IMR-90 (cell line): ENCODE data around the gene TTLL11. TPM values are rescaled to one million over a fixed set of nuclear protein-coding genes. Genes with fewer than 3 reads are reported as not detected.

Experiments
- ATAC-seq: fragments of 200-7000 bp; cut with Tn5 transposase; 2 replicates; pipeline ENCODE4 v1.9.1; 2020; ENCODE audit warnings: low read depth, mild to moderate bottlenecking, moderate library complexity
- BruUV-seq: library from RNA; stranded (reverse); fragments of 400-500 nt; replicated peaks from 2 replicates; lab custom pipeline; 2021; lab: Mats Ljungman, UMichigan
- CTCF ChIA-PET: fragments of 300-600 bp; formaldehyde crosslinking; extraction: SDS; loops from one replicate; lab custom pipeline; 2021; ENCODE audit warnings: antibody characterized with exemption; lab: Yijun Ruan, JAX
- POLR2A ChIA-PET: fragments of 300-600 bp; sonication (Branson Sonifier 250); formaldehyde crosslinking; loops from one replicate; lab custom pipeline; 2022; ENCODE audit warnings: antibody characterized with exemption; ENCODE audit not compliant: unreplicated experiment; lab: Charles Lee
- DNase-seq: peaks from one replicate; pipeline ENCODE4 v3.0.0; 2013
- H2AFZ ChIP-seq: replicated peaks from 2 replicates; pipeline ENCODE3; 2013; ENCODE audit warnings: low read length, mild to moderate bottlenecking; ENCODE audit not compliant: poor library complexity
- H2AK5ac ChIP-seq: 2 replicates; pipeline ENCODE4 v1.6.1; 2013; ENCODE audit warnings: low read depth, low read length, inconsistent platforms
- H2AK9ac ChIP-seq: replicated peaks from 2 replicates; pipeline ENCODE3; 2013; ENCODE audit warnings: mild to moderate bottlenecking, low read depth, low read length, moderate library complexity; ENCODE audit not compliant: poor library complexity
- H2BK120ac ChIP-seq: 2 replicates; pipeline ENCODE4 v1.6.1; 2013; ENCODE audit warnings: low read depth, low read length, inconsistent platforms
- H2BK15ac ChIP-seq: 3 replicates; pipeline ENCODE4 v1.6.1; 2013; ENCODE audit warnings: low read depth, low read length, inconsistent platforms
- H2BK20ac ChIP-seq: 2 replicates; pipeline ENCODE4 v1.6.1; 2013; ENCODE audit warnings: low read depth, mild to moderate bottlenecking, inconsistent platforms, low read length, moderate library complexity
- H2BK5ac ChIP-seq: 2 replicates; pipeline ENCODE4 v1.6.1; 2013; ENCODE audit warnings: mild to moderate bottlenecking, low read depth, low read length, inconsistent platforms; ENCODE audit not compliant: poor library complexity, severe bottlenecking
- H3K14ac ChIP-seq: replicated peaks from 2 replicates; pipeline ENCODE4 v1.6.1; 2013; ENCODE audit warnings: low read depth, low read length, inconsistent platforms
- H3K18ac ChIP-seq: 2 replicates; pipeline ENCODE4 v1.6.1; 2013; ENCODE audit warnings: low read depth, low read length, control low read depth
- H3K23ac ChIP-seq: 2 replicates; pipeline ENCODE4 v1.6.1; 2013; ENCODE audit warnings: low read depth, low read length, inconsistent platforms
- H3K27ac ChIP-seq: 2 replicates; pipeline ENCODE4 v1.5.1; 2013; ENCODE audit warnings: mild to moderate bottlenecking, control low read depth, low read length; ENCODE audit not compliant: insufficient read depth
- H3K27me3 ChIP-seq: 2 replicates; pipeline ENCODE4 v1.6.1; 2013; ENCODE audit warnings: low read length; ENCODE audit not compliant: control insufficient read depth, insufficient read depth
- H3K36me3 ChIP-seq: 2 replicates; pipeline ENCODE4 v1.6.1; 2013; ENCODE audit warnings: low read length, mixed read lengths; ENCODE audit not compliant: control insufficient read depth, insufficient read depth
- H3K4ac ChIP-seq: 2 replicates; pipeline ENCODE4 v1.6.1; 2013; ENCODE audit warnings: low read depth, low read length, inconsistent platforms
- H3K4me1 ChIP-seq: 2 replicates; pipeline ENCODE4 v1.6.1; 2013; ENCODE audit warnings: low read length, mixed read lengths; ENCODE audit not compliant: control insufficient read depth, insufficient read depth
- H3K4me2 ChIP-seq: 2 replicates; pipeline ENCODE4 v1.6.1; 2013; ENCODE audit warnings: low read depth, mild to moderate bottlenecking, control low read depth, low read length, moderate library complexity
- H3K4me3 ChIP-seq: 2 replicates; pipeline ENCODE4 v1.5.1; 2013; ENCODE audit warnings: low read depth, mild to moderate bottlenecking, control low read depth, low read length, moderate library complexity; ENCODE audit not compliant: insufficient read depth
- H3K56ac ChIP-seq: 2 replicates; pipeline ENCODE4 v1.6.1; 2013; ENCODE audit warnings: low read length, inconsistent platforms; ENCODE audit not compliant: insufficient read depth; ENCODE audit errors: extremely low read depth
- H3K79me1 ChIP-seq, 2 experiments: 2 replicates each; pipeline ENCODE4 v1.6.1; 2013; ENCODE audit warnings: low read length in 2 of 2, inconsistent platforms in 1 of 2, low read depth in 1 of 2
- H3K9ac ChIP-seq: 2 replicates; pipeline ENCODE4 v1.6.1; 2013; ENCODE audit warnings: low read depth, low read length, control low read depth
- H3K9me1 ChIP-seq: 2 replicates; pipeline ENCODE4 v1.6.1; 2013; ENCODE audit warnings: low read length, inconsistent platforms; ENCODE audit not compliant: insufficient read depth
- H3K9me3 ChIP-seq: 2 replicates; pipeline ENCODE4 v1.6.1; 2013; ENCODE audit warnings: low read length; ENCODE audit not compliant: control insufficient read depth, insufficient read depth
- H4K20me1 ChIP-seq: 2 replicates; pipeline ENCODE4 v1.6.1; 2013; ENCODE audit warnings: low read length, inconsistent platforms; ENCODE audit not compliant: insufficient read depth
- H4K5ac ChIP-seq: 2 replicates; pipeline ENCODE4 v1.6.1; 2013; ENCODE audit warnings: mild to moderate bottlenecking, low read depth, low read length, control low read depth
- H4K8ac ChIP-seq, 2 experiments: 2 replicates each; pipeline ENCODE4 v1.6.1; 2013; ENCODE audit warnings: low read depth in 2 of 2, low read length in 2 of 2, control low read depth in 1 of 2, inconsistent platforms in 1 of 2
- H4K91ac ChIP-seq: 2 replicates; pipeline ENCODE4 v1.6.1; 2013; ENCODE audit warnings: low read depth, low read length, inconsistent platforms; ENCODE audit not compliant: insufficient read depth
- BHLHE40 ChIP-seq: fragments of 150-350 bp; IDR thresholded peaks from 2 replicates; pipeline ENCODE4 v1.6.1; 2016; ENCODE audit warnings: mild to moderate bottlenecking, low read depth, low read length
- CEBPB ChIP-seq: IDR thresholded peaks from 2 replicates; pipeline ENCODE4 v1.6.1; 2012; ENCODE audit warnings: low read depth, low read length, improper control_type of control experiment
- CHD1 ChIP-seq: IDR thresholded peaks from 2 replicates; pipeline ENCODE4 v1.6.1; 2012; ENCODE audit warnings: low read depth, low read length, improper control_type of control experiment
- FOS ChIP-seq: fragments of 150-350 bp; IDR thresholded peaks from 2 replicates; pipeline ENCODE4 v1.6.1; 2016; ENCODE audit warnings: low read depth, low read length
- MAFK ChIP-seq: IDR thresholded peaks from 2 replicates; pipeline ENCODE4 v1.6.1; 2012; ENCODE audit warnings: low read depth, low read length, improper control_type of control experiment
- MAZ ChIP-seq: IDR thresholded peaks from 2 replicates; pipeline ENCODE4 v1.6.1; 2012; ENCODE audit warnings: low read depth, mild to moderate bottlenecking, low read length, improper control_type of control experiment, moderate library complexity, borderline replicate concordance
- MXI1 ChIP-seq: IDR thresholded peaks from 2 replicates; pipeline ENCODE4 v1.6.1; 2012; ENCODE audit warnings: low read depth, mild to moderate bottlenecking, low read length, moderate library complexity, borderline replicate concordance
- NFE2L2 ChIP-seq: fragments of 150-350 bp; IDR thresholded peaks from 2 replicates; pipeline ENCODE4 v1.6.1; 2016; ENCODE audit warnings: low read depth, mild to moderate bottlenecking, low read length
- POLR2A ChIP-seq: IDR thresholded peaks from 2 replicates; pipeline ENCODE4 v1.6.1; 2012; ENCODE audit warnings: mild to moderate bottlenecking, low read depth, low read length
- RAD21 ChIP-seq: IDR thresholded peaks from 2 replicates; pipeline ENCODE4 v1.6.1; 2012; ENCODE audit warnings: low read length, improper control_type of control experiment
- RCOR1 ChIP-seq: IDR thresholded peaks from 2 replicates; pipeline ENCODE4 v1.6.1; 2012; ENCODE audit warnings: mild to moderate bottlenecking, low read length, improper control_type of control experiment; ENCODE audit not compliant: insufficient replicate concordance
- RFX5 ChIP-seq: IDR thresholded peaks from 2 replicates; pipeline ENCODE4 v1.8.0; 2012; ENCODE audit warnings: low read depth, mild to moderate bottlenecking, low read length, moderate library complexity
- SMC3 ChIP-seq: fragments of 150-350 bp; IDR thresholded peaks from 2 replicates; pipeline ENCODE4 v1.6.1; 2016; ENCODE audit warnings: low read depth, mild to moderate bottlenecking, antibody characterized with exemption, low read length, moderate library complexity
- WGBS, 2 experiments: methylation state at CpG; one replicate each; pipeline versions ENCODE4 v1.1.5 to v1.1.7; 2013; ENCODE audit warnings: missing lambda C conversion rate in 2 of 2; ENCODE audit not compliant: insufficient read length in 1 of 2; ENCODE audit errors: extremely low coverage in 2 of 2; 5-methylcytosine and 5-hydroxymethylcytosine counted together
- dilution Hi-C: fragments of 300-500 bp; cut with HindIII; formaldehyde crosslinking; loops from one replicate; pipeline ENCODE4 v1.14.3; 2018; ENCODE audit warnings: low sequenced_read_pairs; ENCODE audit not compliant: unreplicated experiment
- in situ Hi-C: fragments of 300-500 bp; cut with MboI; formaldehyde crosslinking; loops from 3 replicates; pipeline ENCODE4 v1.14.3; 2019; ENCODE audit warnings: low sequenced_read_pairs, inconsistent platforms, mixed read lengths
- intact Hi-C: fragments of 100-400 bp; cut with micrococcal nuclease; formaldehyde crosslinking; loops from 2 replicates; pipeline ENCODE4 v1.10.0; 2022
- polyA plus RNA-seq, 3 experiments: library from polyadenylated mRNA; depleted of rRNA; stranded (reverse); fragments of >200 nt; gene quantifications; 2 replicates each; pipeline ENCODE4 v1.2.3, GENCODE V29; 2012; ENCODE audit warnings: low replicate concordance in 1 of 3
- total RNA-seq: library from RNA; depleted of rRNA; stranded (reverse); fragments of >200 nt; gene quantifications from 2 replicates; pipeline ENCODE4 v1.2.3, GENCODE V29; 2012
- TF ChIP-seq, protein P1 (sequence below): fragments of 150-350 bp; IDR thresholded peaks from 2 replicates; pipeline ENCODE4 v1.6.1; 2017; ENCODE audit warnings: mild to moderate bottlenecking, antibody characterized with exemption, low read length, low read depth
- TF ChIP-seq, protein P2 (sequence below): fragments of 150-350 bp; IDR thresholded peaks from 2 replicates; pipeline ENCODE4 v1.6.1; 2016; ENCODE audit warnings: low read depth, mild to moderate bottlenecking, low read length, moderate library complexity, borderline replicate concordance
- TF ChIP-seq, protein P3 (sequence below): conservative IDR thresholded peaks from 2 replicates; pipeline ENCODE4 v1.5.1; 2012; ENCODE audit warnings: mild to moderate bottlenecking, low read depth, low read length, improper control_type of control experiment

TTLL11 gene
- total and polyA plus RNA-seq, 2 of the 4 experiments (the other 2 are of a cell fraction): 2.0 to 4.6 TPM

DNA sequence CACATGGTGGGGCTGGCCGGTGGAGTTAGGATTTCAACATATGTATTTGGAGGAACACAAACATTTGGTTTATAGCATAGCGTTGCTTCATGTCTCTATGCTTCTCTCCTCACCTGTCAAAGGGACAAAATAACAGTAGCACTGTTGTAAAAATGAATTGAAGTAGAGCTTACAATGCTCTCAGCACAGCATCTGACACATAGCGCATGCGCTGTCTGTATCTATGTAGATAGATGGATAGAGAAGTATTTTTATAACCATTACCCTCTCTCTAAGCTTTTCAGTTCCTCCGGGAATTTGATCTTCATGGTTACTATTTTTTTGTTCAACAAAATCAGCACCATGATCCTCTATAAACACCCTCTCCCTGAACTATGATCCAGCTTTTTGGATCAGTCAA is 166.0 kb downstream of the TTLL11 start:
- H3K23ac ChIP-seq: no peak overlapping the region
- no CpG with 5 or more reads among the region's 5 CpGs for WGBS, 2 experiments
- in situ Hi-C loops: no loop called here

More for the DNA sequence above, 166.0 kb downstream of the TTLL11 start:
- BruUV-seq: no TSS peak
- POLR2A ChIA-PET: no interaction called here
- CTCF ChIA-PET: no interaction called here
- Histone ChIP-seq H2BK20ac (no peak overlapping the region), H3K27ac (no peak overlapping the region), H3K4me3 (no peak overlapping the region), H3K18ac (no peak overlapping the region), H3K9me1 (0 out of 2 replicates have a peak, but pooled peaks cover 3% of the 10 kb centered on the region), H3K4ac (no peak overlapping the region), H2BK15ac (no peak overlapping the region), H4K20me1 (no peaks in the 10 kb centered on the region), H3K4me2 (no peak overlapping the region), H3K79me1 (no peaks in the 10 kb centered on the region; a peak in 1 of 4 replicates), H3K9ac (no peak overlapping the region), H3K27me3 (no peaks in the 10 kb centered on the region), H3K9me3 (no peaks in the 10 kb centered on the region), H2AFZ (no peak overlapping the region), H4K5ac (no peak overlapping the region), H3K14ac (no peak overlapping the region), H2BK120ac (no peak overlapping the region), H4K91ac (no peak overlapping the region), H3K56ac (no peak overlapping the region), H2AK5ac (no peak overlapping the region), H2AK9ac (no peak overlapping the region), H3K36me3 (no peaks in the 10 kb centered on the region), H2BK5ac (no peak overlapping the region), H3K4me1 (no peaks in the 10 kb centered on the region), H4K8ac (no peak overlapping the region)
- intact Hi-C loops (no loop called here), dilution Hi-C loops (no loop called here)
- DNase-seq: no peak
- no peak for ATAC-seq
- no peak for TF ChIP-seq SMC3
- TF ChIP-seq RCOR1: no peak
- TF ChIP-seq MXI1: no peak
- TF ChIP-seq MAFK: no peak
- TF ChIP-seq, protein P1, sequence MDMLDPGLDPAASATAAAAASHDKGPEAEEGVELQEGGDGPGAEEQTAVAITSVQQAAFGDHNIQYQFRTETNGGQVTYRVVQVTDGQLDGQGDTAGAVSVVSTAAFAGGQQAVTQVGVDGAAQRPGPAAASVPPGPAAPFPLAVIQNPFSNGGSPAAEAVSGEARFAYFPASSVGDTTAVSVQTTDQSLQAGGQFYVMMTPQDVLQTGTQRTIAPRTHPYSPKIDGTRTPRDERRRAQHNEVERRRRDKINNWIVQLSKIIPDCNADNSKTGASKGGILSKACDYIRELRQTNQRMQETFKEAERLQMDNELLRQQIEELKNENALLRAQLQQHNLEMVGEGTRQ: no peak
- TF ChIP-seq CHD1: no peak
- no peak for TF ChIP-seq NFE2L2
- TF ChIP-seq, protein P2, sequence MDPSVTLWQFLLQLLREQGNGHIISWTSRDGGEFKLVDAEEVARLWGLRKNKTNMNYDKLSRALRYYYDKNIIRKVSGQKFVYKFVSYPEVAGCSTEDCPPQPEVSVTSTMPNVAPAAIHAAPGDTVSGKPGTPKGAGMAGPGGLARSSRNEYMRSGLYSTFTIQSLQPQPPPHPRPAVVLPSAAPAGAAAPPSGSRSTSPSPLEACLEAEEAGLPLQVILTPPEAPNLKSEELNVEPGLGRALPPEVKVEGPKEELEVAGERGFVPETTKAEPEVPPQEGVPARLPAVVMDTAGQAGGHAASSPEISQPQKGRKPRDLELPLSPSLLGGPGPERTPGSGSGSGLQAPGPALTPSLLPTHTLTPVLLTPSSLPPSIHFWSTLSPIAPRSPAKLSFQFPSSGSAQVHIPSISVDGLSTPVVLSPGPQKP: no peak
- no peak for TF ChIP-seq FOS
- TF ChIP-seq BHLHE40: no peak
- TF ChIP-seq MAZ: no peak
- no peak for TF ChIP-seq RAD21
- TF ChIP-seq POLR2A: no peak
- no peak for TF ChIP-seq RFX5
- TF ChIP-seq, protein P3, sequence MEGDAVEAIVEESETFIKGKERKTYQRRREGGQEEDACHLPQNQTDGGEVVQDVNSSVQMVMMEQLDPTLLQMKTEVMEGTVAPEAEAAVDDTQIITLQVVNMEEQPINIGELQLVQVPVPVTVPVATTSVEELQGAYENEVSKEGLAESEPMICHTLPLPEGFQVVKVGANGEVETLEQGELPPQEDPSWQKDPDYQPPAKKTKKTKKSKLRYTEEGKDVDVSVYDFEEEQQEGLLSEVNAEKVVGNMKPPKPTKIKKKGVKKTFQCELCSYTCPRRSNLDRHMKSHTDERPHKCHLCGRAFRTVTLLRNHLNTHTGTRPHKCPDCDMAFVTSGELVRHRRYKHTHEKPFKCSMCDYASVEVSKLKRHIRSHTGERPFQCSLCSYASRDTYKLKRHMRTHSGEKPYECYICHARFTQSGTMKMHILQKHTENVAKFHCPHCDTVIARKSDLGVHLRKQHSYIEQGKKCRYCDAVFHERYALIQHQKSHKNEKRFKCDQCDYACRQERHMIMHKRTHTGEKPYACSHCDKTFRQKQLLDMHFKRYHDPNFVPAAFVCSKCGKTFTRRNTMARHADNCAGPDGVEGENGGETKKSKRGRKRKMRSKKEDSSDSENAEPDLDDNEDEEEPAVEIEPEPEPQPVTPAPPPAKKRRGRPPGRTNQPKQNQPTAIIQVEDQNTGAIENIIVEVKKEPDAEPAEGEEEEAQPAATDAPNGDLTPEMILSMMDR: no peak
- no peak for TF ChIP-seq CEBPB
